ENCODE data around the gene TSFM.

DNA sequence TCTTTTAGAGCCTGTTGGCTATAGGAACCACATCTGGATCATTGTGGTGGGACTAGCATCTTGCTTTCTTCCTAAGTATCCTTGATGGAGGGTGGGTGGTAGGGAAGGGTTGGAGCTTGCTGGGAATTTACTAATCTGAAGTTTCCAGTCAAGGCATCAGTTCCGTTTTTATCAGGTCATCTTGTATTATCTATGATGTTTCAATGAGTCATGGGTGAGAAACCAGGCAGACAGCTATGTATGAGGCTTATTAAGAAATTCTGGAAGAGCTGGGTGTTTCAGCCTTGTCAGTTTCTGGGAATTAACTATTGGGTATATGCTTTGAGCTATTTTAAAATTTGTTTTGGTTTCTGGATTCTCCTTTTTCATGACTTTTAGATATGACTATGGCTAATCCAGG is 11.3 kb downstream of the TSFM start:
- TF ChIP-seq POLR2AphosphoS5 (IDR thresholded peaks at IDR 0.05), result no peak
- TF ChIP-seq, protein P1, sequence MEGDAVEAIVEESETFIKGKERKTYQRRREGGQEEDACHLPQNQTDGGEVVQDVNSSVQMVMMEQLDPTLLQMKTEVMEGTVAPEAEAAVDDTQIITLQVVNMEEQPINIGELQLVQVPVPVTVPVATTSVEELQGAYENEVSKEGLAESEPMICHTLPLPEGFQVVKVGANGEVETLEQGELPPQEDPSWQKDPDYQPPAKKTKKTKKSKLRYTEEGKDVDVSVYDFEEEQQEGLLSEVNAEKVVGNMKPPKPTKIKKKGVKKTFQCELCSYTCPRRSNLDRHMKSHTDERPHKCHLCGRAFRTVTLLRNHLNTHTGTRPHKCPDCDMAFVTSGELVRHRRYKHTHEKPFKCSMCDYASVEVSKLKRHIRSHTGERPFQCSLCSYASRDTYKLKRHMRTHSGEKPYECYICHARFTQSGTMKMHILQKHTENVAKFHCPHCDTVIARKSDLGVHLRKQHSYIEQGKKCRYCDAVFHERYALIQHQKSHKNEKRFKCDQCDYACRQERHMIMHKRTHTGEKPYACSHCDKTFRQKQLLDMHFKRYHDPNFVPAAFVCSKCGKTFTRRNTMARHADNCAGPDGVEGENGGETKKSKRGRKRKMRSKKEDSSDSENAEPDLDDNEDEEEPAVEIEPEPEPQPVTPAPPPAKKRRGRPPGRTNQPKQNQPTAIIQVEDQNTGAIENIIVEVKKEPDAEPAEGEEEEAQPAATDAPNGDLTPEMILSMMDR (IDR thresholded peaks at IDR 0.05), result no peak
